ENCODE data around the gene KLC3. TPM values are rescaled to one million over a fixed set of nuclear protein-coding genes. Genes with fewer than 3 reads are reported as not detected.

KLC3 gene
- not detected in 2 replicates for total RNA-seq (2014; rRNA removed; shearing (Covaris generic); ENCODE audit: low replicate concordance)

DNA sequence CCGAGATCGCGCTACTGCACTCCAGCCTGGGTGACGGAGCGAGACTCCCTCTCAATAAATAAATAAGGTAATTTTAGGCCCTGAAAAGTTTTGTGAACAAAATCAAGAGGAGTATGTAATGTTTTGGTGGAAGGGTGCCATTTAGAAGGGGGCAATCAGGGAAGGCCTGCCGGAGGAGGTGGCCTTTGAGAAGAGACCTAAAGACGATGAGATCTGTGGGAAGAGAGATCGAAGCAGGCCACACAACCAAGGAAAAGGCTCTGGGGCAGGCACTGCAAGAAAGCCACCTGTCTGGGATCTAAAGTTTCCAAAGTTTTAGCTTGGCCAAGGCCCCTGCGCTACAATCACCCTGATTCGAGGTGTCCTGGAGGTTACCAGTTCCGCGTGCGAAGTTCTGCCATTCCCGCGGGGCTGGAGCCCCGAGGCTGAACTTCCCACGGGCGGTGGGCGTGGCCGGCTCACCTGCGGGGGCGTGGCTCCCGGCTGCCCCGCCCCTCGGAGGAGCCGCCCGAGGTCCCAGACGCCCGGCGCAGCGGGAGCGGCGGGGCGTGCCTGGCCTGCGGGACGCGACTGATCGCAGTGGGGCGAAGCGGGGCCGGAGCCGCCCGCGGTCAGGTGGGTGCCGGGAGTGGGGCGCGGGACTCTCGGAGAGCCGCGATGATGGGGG, at the start of gene KLC3:
KLC3 (plus strand) TSS at position 519 of the 667 bp plus-strand sequence. CDS start 4,792 bp downstream, outside the sequence.
- no peaks in the 10 kb centered on the region for H3K9me3 ChIP-seq
- no peaks in the 10 kb centered on the region for H3K36me3 ChIP-seq
- DNase-seq: no peak
- 0 out of 2 replicates have a peak, but pooled peaks cover 5% of the 10 kb centered on the region for H3K27me3 ChIP-seq
- H3K4me3 ChIP-seq: no peak within 1 kb of the TSS

DNA sequence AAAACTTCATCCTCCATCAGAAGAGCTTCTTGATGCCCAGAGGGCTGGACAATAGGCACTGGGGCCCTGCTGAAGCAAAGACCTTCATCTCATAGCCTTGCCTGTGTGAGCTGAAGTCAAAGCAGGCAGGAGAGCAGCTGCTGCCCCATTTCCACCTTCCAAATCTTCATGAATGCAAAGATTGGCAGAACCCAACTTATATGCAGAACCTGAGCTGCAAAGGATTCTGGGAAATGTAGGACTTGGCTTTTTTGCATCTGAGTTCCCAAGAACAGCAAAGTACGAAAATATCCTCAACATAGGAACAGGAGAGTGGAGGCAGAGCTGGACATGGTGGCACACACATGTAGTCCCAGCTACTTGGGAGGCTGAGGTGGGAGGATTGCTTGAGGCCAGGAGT, 48.7 kb upstream of the KLC3 start:
- DNase-seq: no peak
- Histone ChIP-seq H3K36me3 (peaks cover 38% of the 10 kb centered on the region), H3K4me3 (no peak overlapping the region), H3K9me3 (no peaks in the 10 kb centered on the region), H3K27me3 (no peaks in the 10 kb centered on the region)

- no peaks in the 10 kb centered on the region for H3K9me3 ChIP-seq
- no peaks in the 10 kb centered on the region for H3K27me3 ChIP-seq
- H3K4me3 ChIP-seq: no peak overlapping the region
- peaks cover 30% of the 10 kb centered on the region for H3K36me3 ChIP-seq
- no peak for DNase-seq
Measured at GRCh38 chr19:45293682-45294081, 46.9 kb upstream of the KLC3 start.

DNA sequence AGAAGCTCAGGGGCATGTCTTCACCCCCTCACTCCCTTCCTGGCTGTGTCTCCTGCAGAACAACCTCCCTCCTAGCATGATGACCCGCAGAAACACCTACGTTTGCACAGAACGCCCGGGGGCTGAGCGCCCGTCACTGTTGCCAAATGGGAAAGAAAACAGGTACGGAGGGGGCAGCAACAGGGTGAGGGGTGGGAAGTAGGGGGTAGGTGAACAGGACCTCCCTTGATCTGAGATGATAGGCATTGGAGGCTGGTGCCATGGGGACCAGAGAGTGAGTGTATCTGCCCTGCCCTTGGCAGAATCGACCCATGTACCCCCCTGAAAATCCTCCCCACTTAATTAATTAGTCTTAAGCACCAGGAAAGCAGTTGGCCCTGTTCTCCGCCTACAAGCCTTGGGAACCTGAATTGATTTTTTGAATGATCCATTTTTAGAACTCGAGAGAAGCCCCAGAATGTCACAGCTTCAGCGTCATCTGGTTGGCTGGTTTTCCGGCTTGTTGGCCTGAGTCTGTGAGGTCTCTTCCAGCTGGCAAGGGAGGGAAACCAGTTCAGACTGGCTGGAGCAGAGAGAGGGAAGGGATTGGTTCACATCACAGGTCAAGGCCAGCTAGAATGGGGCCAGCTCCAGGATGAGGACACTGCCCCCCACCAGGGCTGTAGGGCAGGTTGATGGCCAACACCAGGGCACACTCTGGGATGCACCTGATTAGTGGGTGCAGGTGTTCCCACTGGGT, 46.1 kb upstream of the KLC3 start:
- Histone ChIP-seq H3K4me3 (no peak overlapping the region), H3K36me3 (peaks cover 30% of the 10 kb centered on the region), H3K9me3 (no peaks in the 10 kb centered on the region), H3K27me3 (no peaks in the 10 kb centered on the region)
- DNase-seq: peak; percentile 12

DNA sequence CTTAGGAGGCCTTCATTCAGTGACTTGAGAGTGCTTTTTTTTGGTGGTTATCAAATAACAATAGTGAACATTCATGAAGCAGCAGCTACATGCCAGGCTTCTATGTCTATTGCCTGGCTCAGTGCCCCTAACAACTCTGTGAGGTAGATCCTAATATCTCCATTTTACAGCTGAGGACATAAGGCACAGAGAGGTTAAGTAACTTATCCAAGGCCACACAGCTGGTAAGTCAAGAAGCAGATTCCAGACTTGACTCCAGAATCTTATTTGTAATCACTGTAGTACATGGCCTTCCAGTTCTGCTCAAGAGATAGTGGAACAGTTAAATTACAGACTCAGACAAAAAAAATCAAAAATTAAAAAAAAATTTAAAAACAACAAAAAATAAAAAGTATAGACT, 44.7 kb upstream of the KLC3 start:
- Histone ChIP-seq H3K9me3 (no peaks in the 10 kb centered on the region), H3K4me3 (no peak overlapping the region), H3K36me3 (peaks cover 30% of the 10 kb centered on the region), H3K27me3 (no peaks in the 10 kb centered on the region)
- DNase-seq: no peak

- Histone ChIP-seq H3K36me3 (peaks cover 29% of the 10 kb centered on the region), H3K27me3 (no peaks in the 10 kb centered on the region), H3K4me3 (no peak overlapping the region), H3K9me3 (no peaks in the 10 kb centered on the region)
- no peak for DNase-seq
Measured at GRCh38 chr19:45296355-45296754, 44.2 kb upstream of the KLC3 start.

DNA sequence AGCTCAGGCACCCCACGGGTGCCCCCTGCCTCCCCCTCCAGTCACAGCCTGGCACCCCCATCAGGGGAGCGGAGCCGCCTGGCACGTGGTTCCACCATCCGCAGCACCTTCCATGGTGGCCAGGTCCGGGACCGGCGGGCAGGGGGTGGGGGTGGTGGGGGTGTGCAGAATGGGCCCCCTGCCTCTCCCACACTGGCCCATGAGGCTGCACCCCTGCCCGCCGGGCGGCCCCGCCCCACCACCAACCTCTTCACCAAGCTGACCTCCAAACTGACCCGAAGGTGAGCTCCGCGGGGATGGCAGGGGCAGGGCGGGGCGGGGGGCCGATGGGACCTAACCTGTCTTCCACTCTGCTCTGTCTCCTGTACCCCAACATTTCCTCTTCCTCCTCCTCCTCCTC, 42.9 kb upstream of the KLC3 start:
- no peak for DNase-seq
- no peaks in the 10 kb centered on the region for H3K27me3 ChIP-seq
- no peak overlapping the region for H3K4me3 ChIP-seq
- H3K9me3 ChIP-seq: no peaks in the 10 kb centered on the region
- H3K36me3 ChIP-seq: peaks cover 27% of the 10 kb centered on the region

DNA sequence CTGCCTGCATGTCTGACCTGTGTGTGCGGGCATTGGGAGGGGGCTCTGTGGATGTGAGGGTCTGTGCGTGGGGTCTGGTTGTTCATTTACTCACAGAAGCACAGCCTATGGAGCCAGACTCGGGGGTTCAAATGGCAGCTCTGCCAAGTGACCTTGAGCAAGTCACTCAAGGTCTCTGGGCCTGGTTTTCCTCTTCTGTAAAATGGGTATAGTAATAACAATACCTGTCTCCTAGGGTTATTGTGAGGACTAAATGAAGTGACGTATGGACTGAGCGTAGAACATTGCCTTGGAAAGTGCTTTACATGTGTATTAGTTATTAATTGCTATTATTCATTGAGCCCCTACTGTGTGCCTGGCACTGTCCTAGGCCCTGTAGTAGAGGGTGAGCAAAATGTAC, 42.3 kb upstream of the KLC3 start:
- no peaks in the 10 kb centered on the region for H3K9me3 ChIP-seq

GRCh38 chr19:45299719-45300118, 40.8 kb upstream of the KLC3 start:
- DNase-seq: no peak
- H3K9me3 ChIP-seq: no peaks in the 10 kb centered on the region; the same call in 1 of the 2 replicates
- no peak overlapping the region for H3K4me3 ChIP-seq
- H3K27me3 ChIP-seq: no peaks in the 10 kb centered on the region
- peaks cover 24% of the 10 kb centered on the region for H3K36me3 ChIP-seq

More for the DNA sequence above, 42.3 kb upstream of the KLC3 start:
- Histone ChIP-seq H3K36me3 (peaks cover 25% of the 10 kb centered on the region), H3K27me3 (no peaks in the 10 kb centered on the region), H3K4me3 (no peak overlapping the region)
- no peak for DNase-seq

GRCh38 chr19:45302416-45302815, 38.1 kb upstream of the KLC3 start:
- H3K9me3 ChIP-seq: no peaks in the 10 kb centered on the region; the same call in 1 of the 2 replicates
- no peak for DNase-seq
- peaks cover 14% of the 10 kb centered on the region for H3K36me3 ChIP-seq
- no peaks in the 10 kb centered on the region for H3K27me3 ChIP-seq
- no peak overlapping the region for H3K4me3 ChIP-seq

DNA sequence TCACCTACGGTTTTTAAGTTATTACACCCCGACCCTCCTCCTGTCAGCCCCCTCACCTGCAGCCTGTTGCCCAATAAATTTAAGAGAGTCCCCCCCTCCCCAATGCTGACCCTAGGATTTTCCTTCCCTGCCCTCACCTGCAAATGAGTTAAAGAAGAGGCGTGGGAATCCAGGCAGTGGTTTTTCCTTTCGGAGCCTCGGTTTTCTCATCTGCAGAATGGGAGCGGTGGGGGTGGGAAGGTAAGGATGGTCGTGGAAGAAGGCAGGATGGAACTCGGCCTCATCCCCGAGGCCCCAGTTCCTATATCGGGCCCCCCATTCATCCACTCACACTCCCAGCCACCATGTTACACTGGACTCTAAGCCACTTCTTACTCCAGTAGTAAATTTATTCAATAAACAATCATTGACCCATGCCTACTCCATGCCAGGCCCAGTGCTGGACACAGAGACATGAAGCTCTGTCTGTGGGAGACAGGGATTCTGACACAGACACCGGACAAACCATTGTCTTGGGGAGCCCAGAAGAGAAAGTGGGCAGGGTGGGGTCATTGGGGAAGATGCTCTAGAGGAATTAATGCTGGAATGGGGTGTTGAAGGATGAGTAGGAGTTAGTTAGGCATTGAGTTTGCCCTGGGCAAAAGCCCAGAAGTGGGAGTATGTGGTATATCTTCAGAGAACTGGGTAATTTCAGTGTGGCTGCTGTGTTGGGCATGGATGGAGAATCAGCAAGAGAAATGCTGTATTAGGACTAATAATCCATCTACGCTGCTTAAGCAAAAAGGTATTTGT, 37.1 kb upstream of the KLC3 start:
- DNase-seq: no peak
- Histone ChIP-seq H3K4me3 (no peak overlapping the region), H3K36me3 (peaks cover 14% of the 10 kb centered on the region), H3K27me3 (no peaks in the 10 kb centered on the region), H3K9me3 (no peaks in the 10 kb centered on the region; the same call in 1 of the 2 replicates)

GRCh38 chr19:45304141-45304926, 36.2 kb upstream of the KLC3 start:
- H3K36me3 ChIP-seq: peaks cover 14% of the 10 kb centered on the region
- H3K9me3 ChIP-seq: no peaks in the 10 kb centered on the region; the same call in 1 of the 2 replicates
- no peaks in the 10 kb centered on the region for H3K27me3 ChIP-seq
- DNase-seq: no peak
- no peak overlapping the region for H3K4me3 ChIP-seq

GRCh38 chr19:45305007-45305406, 35.5 kb upstream of the KLC3 start:
- no peaks in the 10 kb centered on the region for H3K27me3 ChIP-seq
- no peaks in the 10 kb centered on the region; the same call in 1 of the 2 replicates for H3K9me3 ChIP-seq
- no peak for DNase-seq
- peaks cover 7% of the 10 kb centered on the region; the same call in 1 of the 2 replicates for H3K36me3 ChIP-seq
- H3K4me3 ChIP-seq: no peak overlapping the region

GRCh38 chr19:45305421-45305820, 35.1 kb upstream of the KLC3 start:
- Histone ChIP-seq H3K4me3 (no peak overlapping the region), H3K9me3 (no peaks in the 10 kb centered on the region; the same call in 1 of the 2 replicates), H3K27me3 (no peaks in the 10 kb centered on the region), H3K36me3 (peaks cover 6% of the 10 kb centered on the region; the same call in 1 of the 2 replicates)
- DNase-seq: no peak

DNA sequence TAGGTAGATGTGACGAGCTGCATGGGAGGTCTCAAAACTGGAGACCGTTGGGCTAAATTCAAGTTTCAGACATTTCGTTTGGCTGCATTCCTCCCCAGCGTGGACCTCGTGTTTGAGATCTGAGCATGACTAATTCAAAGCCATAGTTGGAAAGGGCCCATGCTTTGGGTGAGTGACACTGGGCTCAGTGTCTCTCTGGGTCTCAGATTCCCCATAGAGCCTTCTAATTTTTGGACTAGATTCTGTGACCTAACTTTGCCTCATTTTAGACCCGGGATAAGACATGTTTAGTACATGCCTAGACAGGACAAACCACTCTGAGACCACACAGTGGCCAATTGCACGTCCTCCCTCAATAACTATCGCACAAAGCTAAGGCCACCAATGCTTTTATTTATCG, 34.5 kb upstream of the KLC3 start:
- Histone ChIP-seq H3K27me3 (no peaks in the 10 kb centered on the region), H3K9me3 (no peaks in the 10 kb centered on the region; the same call in 1 of the 2 replicates), H3K4me3 (no peak overlapping the region), H3K36me3 (no peaks in the 10 kb centered on the region)
- no peak for DNase-seq

DNA sequence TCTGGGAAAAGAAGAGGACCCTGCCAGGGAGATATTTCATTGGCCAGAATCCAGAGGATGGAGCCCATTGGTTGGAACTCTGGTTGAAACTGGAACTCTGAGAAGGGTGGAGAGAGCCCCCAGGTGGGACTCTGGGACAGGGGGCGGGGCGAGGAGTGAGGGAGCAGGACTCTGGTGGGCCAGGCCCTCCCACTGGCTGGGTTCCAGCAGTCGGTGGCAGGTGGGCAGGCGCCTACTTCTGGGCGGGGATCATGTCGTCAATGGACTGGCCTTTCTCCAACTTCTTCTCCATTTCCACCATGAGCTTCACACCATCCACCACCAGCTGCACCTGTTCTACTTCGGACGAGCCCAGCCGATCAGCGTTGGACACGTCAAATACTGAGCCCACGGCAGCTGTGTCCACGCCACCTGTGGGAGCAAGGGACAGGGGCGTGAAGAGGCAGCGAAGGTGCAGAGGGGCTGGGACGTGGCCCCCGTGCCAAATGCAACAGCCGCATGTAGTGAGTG, 34.0 kb upstream of the KLC3 start:
- Histone ChIP-seq H3K4me3 (no peak overlapping the region), H3K27me3 (no peaks in the 10 kb centered on the region), H3K36me3 (no peaks in the 10 kb centered on the region), H3K9me3 (no peaks in the 10 kb centered on the region; the same call in 1 of the 2 replicates)
- DNase-seq: no peak
